Left forelimb (tissue), 1 donor: ENCODE measurements around the gene SV2C.

Source experiments
- DNase-seq: peaks from one replicate; pipeline ENCODE4 v3.0.0-alpha.2; 2018; ENCODE audit warnings: low spot score

The SV2C gene

DNA sequence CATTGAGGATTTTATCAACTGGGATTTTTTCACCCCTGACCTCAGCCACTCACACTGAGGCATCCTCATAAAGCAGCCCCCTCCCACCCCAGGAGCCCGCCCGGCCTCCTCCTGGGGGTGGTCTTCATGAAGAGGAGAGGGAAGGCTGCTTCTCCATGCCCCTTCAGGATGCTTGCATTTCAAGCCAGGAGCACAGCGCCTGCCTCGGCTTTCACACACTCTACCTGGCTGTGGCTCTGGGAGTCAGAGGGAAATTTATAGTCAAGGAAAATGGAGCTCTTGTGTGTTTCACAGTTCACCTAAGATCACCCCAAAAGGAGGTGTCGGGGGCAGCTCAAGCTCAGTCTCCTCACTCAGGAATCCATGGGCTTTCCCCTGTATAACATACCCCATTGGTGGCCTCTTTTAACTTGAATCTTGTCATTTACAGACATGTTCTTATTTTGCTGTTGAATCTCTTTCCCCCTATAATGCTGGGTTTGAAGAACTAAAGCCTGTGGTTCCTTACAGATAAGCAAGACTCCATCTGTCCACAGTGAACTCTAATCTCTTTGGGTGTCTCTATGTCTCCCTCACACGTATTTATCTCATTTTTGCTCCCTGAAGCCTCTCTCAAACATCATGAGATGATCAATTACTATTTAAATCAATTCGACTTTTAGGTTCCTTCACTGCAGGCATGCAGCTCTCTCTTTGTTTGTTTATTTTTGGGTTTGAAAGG lies 297.3 kb downstream of the SV2C start:
- DNase-seq = no peak

DNA sequence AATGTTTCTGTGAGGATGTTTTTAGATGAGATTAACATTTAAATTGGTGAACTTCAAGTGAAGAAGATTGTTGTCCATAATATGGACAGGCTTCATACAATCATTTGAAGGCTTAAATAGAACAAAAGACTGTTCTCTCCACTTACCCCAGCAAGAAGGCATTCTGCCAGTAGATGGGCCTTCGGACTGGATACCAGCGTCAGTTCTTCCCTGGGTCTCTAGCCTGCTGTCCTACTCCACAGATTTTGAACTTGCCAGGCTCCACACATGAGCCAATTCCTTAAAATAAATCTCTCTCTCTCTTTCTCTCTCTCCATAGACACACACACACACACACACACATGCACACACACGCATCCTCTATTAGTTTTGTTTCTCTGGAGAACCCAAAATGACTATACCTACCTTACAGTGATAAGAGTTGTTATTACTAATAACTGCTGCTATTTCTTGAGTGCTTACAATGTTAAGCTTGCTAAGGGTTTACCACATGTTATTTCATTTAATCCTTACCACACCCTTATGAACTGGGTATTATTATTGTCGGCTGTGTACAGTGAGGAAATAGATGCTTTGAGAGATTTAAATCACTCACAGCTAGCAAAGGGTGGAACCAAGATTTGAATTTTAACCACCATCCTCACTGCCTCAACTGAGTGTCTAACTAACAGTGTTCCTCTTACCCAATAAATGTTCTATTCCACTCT lies 300.1 kb downstream of the SV2C start:
- no peak for DNase-seq

DNA sequence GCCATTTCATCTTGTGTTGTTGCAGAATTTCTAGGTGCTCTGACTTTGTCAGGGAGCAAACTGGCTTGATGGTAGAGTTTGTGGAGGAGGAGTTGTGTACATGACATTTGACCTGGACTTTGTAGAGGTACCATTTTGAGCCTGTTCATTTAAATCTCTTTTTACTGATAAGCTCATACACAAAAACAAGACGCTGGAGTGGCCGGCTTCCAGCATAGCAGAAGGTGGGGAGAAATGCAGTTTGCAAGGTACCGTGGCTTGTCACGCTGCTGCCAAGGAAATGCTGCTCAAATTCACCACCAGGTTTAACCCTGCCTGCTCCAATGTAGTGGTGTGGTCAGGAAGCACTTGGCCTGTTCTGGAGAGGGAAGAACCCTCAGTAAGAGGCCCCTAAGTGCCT lies 301.0 kb downstream of the SV2C start:
- no peak for DNase-seq

DNA sequence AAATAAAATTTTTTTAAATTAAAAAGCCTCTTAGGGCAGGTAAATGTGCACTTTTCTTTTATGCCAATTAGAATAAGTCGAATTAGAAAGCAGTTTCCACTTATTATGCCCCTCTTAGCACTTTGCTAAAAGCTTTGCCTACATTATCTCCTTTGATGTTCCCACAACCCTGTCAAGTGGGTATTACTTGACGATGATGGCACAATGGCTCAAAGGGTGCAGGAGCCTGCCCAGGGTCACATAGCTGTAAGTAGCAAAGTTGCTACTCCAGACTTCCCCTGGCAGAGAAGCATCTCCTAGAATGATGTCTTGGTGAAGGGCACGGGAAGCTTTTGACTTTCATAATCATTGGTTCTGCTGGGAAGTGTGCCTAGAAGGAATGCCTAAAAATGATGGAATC lies 301.5 kb downstream of the SV2C start:
- DNase-seq = no peak

DNA sequence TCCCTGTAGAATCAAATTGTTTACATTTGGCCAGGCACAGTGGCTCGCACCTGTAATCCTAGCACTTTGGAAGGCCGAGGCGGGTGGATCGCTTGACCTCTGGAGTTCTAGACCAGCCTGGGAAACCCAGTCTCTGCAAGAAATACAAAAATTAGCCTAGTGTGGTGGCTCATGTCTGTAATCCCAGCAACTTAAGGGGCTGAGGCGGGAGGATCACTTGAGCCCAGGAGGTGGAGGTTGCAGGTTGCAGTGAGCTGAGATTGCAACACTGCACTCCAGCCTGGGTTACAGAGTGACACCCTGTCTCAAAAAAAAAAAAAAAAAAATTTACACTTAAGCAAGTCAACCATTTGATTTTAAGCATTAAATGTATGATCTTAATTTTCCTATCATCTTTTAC lies 302.4 kb downstream of the SV2C start:
- no peak for DNase-seq

DNA sequence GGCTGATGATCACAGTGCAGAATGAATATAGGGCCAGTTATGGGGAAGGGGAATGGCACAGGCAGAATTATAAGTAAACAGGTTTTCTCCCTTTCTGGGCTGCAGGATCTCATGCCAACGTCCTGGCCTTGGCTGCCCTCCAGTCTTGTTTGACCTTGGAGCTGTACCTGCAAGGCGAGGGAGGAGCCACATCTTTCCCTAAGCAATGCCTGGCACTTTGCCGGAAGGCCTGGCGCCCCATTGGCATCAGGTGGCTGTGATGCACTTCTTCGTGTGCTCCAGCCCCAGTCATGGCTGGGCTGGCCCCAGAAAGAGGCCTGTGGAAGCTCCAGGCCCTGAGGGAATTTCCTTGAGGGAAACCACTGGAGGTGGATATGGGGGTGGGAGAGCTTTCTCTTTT lies 303.2 kb downstream of the SV2C start:
- no peak for DNase-seq

DNA sequence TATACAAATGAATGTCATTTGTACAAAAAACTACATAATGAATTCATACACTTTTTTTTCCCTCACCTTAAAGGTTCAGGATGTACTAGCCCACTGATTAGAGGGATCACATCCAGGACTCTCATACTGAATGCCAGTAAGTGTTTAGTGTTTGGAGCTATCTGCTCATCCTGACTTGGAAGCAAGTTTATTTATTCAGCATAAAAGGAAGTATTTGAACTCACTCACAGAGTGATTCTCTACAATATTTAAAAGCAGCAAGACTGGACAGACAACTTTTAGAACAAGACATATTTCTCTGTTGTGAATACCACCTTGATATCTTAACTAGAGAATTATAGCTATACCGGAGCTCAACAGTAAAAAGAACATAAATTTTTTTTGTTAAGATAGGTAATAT lies 305.1 kb downstream of the SV2C start:
- no peak for DNase-seq

DNA sequence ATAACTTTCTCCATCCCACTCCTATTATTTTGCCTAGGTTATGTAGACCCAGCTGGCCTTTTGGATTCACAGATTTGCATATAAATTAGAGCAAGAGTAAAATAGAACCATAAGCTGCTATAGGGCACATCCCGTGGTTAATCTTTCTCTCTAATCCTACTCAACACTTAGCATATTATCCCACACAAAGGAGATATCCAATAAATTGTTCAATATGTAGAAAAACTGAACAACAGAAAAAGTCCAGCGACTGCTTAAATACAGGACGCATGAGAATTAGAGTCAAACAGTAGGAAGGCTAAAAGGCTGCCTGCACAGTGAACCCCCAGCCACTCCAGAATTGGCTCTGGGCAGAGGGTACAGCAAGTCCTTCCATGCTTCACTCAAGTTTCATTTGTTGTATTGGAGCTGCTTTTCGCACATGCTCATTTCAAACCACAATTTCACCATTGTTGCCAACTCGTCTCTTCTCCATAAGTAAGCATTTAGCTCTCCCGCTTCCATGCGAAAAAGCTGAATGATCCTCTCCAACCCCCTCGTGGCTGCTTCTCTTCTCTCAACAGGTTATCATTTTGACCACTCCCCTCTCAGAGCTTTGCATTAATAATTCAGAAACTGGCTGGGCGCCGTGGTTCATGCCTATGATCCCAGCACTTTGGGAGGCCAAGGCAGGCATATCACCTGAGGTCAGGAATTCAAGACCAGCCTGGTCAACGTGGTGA lies 305.8 kb downstream of the SV2C start:
- DNase-seq = no peak

DNA sequence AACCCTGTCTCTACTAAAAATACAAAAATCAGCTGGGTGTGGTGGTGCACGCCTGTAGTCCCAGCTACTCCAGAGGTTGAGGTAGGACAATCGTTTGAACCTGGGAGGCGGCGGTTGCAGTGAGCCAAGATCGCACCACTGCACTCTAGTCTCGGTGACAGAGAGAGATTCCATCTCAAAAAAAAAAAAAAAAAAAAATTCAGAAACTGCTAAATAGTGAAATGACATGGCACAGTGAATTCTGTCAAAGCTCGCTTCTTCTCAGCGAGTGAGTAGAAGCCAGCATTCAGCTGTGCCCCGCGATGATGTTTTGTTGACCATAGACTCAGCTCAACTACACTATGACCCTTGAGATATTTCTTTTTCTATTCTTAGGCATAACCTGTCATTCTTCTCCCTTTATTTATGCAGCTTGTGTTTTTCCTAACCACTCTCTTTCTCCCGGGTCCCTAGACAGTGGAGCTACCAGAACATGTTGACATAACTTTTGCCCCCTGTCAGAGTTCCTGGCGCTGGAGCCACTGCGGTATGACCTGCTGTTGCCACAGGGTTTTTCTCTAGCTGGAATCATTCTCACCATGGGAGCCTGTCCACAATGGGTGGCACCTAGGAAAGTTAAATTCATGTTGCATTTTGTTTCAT lies 306.5 kb downstream of the SV2C start:
- DNase-seq = no peak

DNA sequence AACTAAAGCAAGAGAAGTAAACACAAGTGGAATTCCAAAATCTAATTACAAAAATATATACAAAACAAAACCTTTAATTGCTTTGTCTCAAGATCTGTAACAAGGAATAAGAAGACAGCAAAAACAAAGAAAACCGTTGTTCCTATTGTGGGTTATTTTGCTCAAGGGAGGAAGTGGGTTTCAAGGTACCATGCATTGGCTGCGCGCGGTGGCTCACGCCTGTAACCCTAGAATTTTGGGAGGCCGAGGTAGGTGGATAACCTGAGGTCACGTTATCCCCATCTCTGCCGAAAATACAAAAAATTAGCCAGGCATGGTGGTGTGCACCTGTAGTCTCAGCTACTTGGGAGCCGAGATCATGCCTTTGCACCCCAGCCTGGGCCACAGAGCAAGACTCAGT lies 307.8 kb downstream of the SV2C start:
- no peak for DNase-seq

DNA sequence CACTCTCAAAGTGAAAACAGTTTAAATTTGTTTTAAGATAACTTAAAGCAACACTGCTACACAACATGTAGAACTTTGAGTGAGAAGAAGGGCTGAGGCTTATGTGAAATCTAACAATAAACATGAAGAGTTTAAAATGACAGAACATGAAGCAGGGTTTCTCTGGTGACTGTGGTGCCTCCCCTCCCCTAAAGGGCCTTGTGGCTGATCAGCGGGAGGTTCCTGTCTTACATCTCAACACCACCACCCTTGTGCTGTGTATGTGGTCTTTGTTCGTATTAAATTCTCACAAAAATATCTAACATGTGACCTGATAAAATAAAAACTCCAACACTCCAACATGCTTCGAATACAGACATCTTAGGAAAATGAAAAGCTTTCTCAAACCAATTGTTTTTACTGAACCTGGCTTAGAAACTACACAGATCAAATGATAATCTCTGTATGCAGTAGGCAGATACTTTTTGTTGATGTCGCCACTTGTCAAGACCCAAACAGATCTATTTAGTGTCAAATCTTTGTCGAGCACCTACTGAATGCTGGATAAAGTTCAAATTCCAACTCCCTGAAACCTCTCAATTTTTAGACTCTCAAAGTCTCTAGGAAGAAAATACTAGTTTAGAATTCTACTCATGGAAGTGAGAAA lies 310.0 kb downstream of the SV2C start:
- no peak for DNase-seq

DNA sequence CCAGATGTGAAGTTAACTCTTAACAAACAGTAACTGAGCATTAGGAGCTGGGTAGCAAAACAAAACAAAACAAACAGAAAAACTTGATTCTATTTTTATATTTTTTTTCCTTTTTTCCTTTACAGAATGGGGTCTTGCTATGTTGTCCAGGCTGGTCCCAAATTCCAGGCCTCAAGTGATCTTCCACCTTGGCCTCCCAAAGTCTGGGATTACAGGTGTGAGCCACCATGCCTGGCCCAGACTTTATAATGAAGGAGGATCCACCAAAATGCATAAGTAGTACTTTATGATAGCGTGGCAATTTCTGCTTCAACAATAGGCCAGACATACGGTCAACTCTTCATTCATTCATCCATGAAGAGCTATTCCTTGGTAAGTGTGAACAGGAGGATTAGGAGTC lies 314.0 kb downstream of the SV2C start:
- DNase-seq = no peak

DNA sequence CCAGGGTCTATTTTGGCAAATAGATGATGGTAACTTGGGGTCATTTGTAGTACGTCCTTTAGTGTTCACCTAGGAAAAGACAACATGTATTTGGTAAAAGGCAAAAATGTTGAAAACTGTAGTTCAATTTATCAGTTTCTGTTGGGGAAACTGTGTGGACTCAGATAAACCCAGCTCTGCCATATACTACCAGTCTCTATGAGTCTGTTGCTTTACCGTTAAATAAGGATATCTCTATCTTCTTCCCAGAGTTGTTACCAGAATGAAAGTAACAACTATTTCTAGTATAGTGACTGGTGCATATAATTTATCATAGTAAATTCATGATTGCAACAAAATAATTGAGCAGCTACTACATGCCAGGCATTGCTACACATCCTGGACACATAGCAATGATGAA lies 316.1 kb downstream of the SV2C start:
- no peak for DNase-seq

DNA sequence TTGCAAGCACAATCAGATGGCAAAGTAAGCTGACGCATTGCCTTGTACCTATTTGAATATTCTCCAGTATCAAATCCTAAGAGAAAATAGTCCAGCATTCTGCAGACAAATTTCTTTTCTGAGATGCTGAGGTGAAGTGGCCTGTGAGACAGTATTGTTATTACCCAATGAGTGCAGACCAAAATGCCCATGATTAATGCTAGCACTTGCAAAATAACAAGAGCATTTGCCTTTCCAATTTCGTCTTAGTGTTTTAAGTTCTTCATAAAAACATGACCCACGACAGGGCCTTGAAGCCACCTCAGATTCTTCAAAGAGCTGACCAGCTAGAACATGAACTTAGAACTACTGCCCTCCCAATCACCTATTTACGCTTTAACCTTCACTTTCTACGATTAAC lies 317.3 kb downstream of the SV2C start:
- no peak for DNase-seq

DNA sequence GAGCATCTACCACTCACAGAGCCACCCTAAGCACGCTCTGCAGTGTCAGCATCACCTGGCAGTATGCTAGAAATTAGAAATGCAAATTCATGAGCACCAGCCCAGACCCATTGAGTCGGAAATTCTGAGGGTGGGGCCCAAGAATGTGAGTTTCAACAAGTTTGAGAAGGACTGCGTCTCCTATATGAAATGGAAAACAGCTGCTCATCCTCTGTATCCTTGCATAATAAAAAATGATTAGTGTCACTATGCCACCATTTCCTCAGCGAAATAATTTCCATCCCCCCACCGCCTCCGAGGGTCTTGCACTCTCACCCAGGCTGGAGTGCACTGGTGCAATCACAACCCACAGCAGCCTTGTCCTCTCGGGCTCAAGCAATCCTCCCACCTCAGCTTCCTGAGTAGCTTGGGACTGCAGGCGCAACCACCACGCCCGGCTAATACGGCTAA lies 318.6 kb downstream of the SV2C start:
- no peak for DNase-seq

DNA sequence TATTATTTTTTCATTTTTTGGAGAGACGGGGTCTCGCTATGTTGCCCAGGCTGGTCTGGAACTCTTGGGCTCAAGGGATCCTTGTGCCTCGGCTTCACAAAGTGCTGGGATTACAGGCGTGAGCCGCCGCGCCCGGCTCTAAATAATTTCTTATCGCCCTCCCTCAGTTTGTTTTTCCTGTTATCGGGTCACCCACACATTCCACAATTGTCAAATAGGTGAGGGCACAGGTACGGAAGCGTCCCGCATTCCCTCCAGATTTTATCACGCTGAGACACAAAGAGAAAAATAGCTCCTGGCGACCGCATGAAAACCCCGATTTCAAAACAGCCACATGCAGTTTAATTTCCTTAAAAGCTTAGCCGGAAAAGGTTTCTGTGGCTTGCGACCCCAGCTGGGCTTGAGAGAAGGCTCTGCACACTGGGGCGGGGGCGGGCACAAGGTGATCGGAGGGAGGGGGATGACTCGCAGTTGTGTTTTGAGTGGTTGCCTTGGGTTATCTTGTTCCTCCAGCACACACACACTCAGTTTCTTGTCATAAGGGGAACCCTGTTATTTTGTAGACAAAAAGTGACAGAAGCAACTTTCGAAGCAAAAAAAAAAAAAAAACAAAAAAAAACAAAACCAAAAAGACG lies 319.2 kb downstream of the SV2C start:
- DNase-seq = no peak

DNA sequence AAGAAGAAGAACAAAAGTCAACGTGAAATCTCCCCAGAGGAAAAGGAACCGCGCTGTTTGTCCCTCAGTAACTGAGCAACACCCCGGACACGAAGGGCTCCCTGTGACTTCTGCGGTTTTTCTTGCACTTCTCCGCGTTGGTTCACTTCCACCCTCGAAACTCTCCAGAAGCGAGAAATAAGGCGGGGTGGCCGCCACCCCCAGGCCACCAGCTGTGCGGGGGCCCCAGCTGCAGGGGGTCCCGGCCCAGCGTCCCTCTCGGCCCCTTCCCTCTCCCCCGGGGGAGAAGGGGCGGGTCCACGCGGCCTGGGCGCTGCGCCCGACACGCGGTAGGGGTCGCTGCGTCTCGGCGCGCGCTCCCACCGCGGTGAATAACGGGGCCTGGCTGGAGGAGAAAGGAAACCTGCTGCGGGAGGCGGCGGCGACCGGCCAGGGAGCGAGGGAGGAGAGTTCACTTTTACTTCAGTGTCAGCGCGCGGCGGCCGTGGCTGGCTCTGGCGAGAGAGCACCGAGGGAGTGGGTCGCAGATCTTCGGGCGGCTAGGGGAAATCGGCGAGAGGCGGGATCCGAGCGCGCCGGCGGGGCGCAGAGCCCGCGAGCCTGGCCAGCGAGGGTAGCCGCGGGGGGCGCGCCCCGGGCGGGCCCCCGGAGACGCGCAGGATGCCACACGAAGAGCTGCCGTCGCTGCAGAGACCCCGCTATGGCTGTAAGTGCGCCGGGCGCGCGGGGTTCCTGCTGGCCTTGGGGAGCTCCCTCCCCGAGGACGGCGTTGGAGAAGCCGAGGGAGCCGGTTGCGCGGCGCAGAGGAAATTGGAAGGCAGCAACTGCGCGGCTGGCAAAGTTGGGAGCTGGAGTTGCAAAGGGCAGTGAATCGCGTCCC lies 319.9 kb downstream of the SV2C start, which contains the start of gene IQGAP2:
Gene IQGAP2 (plus strand): TSS at position 400 of the 880 bp plus-strand sequence. CDS start 261 bp downstream, at position 661.
- peak; percentile 88 for DNase-seq
